Urothelium cell line (cell line): ENCODE data around the gene EMP3.
A peak's percentile ranks its signal among the peaks of the same experiment; 100 is the strongest.

Experiments
- DNase-seq: peaks from one replicate; pipeline ENCODE4 v3.0.0; 2011; ENCODE audit warnings: low spot score, mixed read lengths
- FAIRE-seq: peaks from 2 replicates; lab custom pipeline; 2011; peaks lifted over from hg19 to GRCh38; lab: Jason Lieb, UNC

Gene EMP3

DNA sequence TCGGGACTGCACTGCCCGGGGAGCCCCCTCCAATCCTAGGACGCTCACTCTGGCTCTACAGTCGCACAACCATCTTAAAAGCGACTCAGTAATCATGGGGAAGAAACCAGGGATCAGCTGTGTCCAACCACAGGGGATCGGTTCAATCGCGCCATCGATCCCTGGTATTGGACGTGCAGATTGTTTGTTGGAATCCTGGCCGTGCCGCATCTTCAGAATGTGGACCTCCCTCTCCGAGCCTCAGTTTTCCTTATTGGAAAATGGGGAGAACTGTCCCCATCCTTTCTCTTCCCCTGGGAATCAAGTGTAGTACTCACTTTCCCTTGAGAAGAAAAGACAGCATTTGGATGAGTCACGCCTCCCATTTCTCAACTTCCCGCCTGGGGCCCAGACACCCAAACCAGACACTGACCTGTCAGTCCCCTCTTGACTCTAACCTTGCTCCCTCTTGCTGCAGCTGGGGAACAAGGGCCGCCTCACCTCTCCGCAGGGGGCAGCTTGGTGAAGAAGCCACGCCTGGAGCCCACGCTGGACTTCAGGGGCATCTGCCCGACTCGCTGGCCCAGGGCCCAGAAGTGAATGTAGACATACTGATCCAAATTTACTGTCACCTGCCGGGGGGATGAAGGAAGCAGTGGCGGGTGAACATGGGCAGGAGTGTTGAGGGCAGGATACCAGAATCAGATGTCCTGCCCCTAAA lies 17.6 kb downstream of the EMP3 start:
- DNase-seq (no peak), FAIRE-seq (peak; percentile 78)

DNA sequence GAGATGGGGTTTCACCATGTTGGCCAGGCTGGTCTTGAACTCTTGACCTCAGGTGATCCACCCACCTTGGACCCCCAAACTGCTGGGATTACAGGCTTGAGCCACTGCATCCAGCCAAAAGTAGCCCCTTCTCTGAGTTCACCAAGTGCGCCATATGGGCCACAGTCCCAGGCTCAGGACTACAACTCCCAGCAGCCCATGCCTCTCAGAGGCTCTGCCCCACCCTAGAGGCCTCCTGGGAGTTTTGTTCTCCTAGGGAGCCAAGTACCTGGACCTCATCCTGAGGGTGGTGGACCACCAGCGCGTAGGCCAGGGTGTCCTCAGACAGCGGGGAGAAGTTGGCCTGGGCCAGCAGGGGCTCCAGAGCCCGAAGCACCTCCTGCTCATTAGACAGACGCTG lies 19.5 kb downstream of the EMP3 start:
- no peak for DNase-seq
- no peak for FAIRE-seq

DNA sequence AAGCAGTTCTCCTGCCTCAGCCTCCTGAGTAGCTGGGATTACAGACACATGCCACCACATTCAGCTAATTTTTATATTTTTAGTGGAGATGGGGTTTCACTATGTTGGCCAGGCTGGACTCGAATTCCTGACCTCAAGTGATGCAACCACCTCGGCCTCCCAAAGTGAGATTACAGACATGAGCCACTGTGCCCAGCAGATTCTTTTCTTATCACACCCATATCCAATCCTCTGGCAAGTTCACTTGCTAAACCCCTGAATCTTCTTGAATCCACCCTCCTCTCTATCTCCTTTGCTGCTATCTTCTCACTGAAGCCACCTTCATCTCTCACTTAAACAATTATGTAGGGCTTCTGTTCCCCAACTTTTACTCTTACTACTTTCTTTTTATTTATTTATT lies 20.8 kb downstream of the EMP3 start:
- FAIRE-seq: no peak
- no peak for DNase-seq

DNA sequence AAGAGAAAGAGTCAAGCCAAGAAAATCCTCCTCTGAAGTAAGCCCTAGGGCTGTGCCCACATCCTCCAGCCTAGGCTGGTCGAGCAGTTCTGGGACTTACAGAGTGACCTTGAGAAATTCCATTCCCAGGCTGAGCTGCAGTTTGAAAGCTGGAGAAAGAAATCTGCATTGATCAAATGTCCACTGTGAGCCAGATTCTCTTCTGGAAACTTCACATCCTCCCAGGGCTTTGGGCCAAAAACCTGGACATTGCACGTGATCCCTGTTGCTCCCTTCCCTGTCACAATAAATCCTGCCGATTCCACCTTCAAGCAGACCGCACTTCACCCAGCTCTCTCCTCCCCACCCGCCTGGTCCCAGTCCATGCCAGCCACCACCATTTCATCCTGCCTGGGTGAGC lies 22.7 kb downstream of the EMP3 start:
- FAIRE-seq (no peak), DNase-seq (no peak)

DNA sequence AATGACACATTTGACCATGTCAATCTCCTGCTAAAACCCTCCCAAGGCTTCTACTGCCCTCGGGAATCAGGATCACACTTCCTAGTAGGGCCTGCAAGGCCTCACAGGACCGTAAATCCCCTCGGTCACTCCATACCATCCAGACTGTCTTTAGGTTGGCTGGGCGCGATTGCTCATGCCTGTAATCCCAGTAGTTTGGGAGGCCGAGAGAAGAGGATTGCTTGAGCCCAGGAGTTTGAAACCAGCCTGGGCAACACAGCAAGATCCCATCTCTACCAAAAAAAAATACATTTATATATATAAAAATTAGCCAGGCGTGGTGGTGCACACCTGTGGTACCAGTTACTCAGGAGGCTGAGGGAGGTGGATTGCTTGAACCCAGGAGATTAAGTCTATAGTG lies 23.4 kb downstream of the EMP3 start:
- no peak for DNase-seq
- FAIRE-seq: no peak

DNA sequence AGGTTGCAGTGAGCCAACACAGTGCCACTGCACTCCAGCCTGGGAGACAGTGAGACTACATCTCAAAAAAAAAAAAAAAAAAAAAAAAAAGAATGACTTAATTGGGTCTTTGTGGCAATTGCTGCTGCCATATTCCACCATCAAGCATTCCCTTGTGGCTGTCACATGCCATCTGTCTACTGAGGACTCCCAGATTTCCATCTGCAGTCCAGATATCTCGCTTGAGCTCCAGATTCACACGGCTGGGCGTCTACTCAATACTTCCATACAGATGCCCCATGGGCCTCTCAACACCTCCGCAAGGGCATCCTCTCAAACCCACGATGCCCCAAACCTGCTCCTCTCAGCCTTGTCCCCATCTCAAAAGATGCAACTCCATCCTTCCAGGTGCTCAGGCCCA lies 25.5 kb downstream of the EMP3 start:
- no peak for FAIRE-seq
- no peak for DNase-seq

DNA sequence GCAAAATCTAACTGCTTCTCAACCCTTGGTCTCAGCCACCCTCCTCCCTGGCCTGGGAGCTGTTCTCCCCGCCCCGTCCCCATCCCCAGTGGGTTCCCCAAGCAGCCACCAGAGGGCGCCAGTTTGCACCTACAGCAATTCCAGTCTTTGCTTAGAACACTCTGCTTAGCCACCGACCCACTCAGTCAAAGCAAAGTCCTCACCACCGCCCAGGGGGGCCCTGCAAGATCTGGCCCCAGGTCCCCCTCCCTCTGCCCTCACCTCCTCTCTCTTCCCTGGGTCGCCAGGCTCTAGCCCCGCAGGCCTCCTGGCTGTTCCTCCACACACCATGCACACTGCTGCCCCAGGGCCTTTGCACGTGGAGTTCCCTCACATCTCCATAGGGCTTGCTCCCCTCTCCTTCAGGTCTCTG lies 26.0 kb downstream of the EMP3 start:
- FAIRE-seq (no peak), DNase-seq (peak; percentile 65)

DNA sequence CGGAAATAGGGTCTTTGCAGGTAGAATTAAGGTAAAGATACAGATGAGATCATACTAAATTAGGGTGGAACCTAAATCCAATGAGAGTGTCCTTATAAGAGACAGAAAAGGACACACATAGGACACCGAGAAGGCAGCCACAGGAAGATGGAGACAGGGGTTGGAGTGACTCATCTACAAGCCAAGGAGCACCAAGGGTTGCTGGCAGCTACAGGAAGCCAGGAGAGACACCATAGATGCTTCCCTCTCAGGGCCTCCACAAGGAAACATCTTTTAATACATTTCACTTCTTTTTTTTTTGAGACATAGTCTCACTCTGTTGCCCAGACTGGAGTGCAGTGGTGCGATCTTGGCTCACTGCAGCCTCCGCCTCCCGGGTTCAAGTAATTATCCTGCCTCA lies 28.3 kb downstream of the EMP3 start:
- DNase-seq: no peak
- no peak for FAIRE-seq

DNA sequence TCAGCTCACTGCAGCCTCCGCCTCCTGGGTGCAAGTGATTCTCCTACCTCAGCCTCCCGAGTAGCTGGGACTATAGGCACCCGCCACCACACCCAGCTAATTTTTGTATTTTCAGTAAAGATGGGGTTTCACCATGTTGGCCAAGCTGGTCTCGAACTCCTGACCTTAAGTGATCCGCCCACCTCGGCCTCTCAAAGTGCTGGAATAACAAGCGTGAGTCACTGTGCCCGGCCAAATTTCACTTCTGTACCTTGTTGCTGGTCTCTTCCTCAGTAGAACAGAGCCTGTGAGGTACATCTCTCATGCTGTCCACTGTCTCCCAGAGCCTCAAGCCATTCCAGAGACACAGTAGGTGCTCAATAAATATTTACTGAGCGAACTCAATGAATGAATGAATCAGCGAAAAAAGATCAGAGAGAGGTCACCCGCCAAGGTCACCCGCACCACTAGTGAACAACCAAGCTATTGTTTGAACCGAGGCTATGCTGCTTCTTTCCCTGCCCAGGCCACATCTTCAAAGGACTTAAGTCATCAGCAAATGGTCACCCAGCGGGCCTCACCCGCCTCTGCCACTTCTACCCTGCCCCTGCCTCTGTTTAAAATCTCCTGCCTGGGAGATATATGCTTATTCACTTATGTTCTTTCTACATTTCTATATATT lies 29.1 kb downstream of the EMP3 start:
- DNase-seq (peak; percentile 78), FAIRE-seq (no peak)

DNA sequence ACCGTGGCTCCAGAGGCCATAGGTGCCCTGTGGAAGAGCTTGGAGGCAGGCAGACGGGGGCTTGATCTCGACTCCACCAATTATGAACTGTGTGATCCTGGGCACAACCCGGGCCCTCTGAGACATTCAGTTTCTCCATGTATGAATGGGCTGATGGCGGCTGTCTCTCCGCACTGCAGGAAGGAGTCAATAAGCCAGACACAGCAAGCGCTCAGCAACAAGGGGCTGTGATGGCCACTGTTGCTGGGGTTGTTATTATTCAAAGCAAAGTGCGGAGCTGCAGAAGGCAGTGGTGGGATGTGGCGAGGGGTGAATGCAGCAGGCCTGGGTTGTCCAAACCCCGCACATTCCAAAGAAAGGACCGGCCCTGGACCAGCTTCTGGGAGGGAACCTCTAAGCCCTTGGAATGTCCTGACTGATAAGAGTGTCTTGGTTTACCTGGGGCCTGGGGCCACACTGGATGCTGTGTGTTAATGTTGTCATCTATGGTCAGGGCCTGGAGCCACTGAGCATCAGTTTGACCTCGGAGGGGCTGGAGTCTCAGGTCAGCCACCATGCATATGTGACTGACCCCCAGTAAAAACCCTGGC lies 30.1 kb downstream of the EMP3 start:
- no peak for FAIRE-seq
- DNase-seq: no peak

DNA sequence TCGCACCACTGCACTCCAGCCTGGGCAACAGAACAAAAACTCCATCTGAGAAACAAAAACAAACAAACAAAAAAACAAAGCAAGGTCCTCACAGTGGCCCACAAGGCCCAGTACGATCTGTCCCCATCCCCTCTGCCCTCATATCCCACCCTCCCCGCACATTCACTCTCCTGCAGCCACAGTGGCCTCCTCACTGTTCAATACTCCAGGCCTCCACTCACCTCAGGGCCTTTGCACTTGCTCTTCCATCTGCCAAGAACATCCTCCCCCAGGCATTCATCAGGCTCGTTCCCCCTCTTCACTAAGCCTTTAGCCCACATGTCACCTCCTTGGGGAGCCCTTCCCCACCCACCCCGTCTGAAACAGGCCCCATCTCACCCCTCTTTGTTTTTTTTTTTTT lies 33.8 kb downstream of the EMP3 start:
- no peak for DNase-seq
- FAIRE-seq: no peak

DNA sequence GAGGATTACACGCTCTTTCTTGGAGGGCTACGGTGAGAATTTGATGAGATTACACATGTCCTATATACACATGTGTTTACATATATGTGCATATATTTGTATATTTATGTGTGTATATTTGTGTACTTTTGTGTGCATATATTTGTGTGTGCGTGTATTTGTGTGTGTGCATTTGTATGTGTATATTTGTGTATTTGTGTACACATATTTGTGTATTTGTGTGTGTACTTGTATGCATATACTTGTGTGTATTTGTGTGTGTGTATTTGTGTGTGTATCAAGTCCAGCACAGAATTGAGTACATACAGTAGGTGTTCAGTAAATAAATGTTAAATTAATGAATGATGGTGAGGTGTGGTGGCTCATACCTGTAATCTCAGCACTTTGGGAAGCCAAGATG lies 36.6 kb downstream of the EMP3 start:
- DNase-seq (no peak), FAIRE-seq (no peak)

DNA sequence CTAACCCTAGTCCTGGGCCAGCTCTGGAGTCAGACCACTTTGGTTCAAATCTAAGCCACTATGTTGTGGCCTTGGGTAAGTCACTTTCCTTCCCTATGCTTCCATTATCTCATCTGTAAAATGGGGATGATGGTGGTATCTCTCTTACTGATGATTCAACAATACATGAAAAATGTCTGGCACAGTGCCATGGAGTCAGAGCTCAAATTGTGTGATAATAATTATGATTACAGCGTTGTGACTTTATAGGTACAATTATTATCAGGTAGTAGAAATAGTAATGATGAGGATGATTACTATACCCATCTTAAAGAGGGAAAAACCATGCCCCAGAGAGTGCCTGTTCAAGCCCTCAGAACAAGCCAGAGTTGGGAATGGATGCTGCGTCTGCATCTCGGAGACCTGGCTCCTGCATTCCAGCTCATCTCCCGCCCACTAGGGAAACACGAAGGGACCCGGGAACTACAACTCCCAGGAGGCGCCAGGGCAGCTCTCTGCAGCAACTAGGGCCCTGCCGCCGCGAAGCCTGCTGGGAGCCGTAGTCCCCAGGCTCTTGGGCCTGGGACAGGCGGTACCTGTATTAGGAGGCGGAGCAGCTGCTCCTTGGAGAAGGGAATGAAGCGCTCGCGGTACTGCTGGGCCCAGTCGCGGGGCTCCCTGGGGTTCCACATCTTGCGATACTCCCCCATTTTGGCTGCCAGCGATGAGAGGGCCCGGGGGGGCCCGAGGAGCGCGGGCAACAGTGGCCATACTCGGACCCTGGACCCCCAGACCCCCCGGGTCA lies 37.6 kb downstream of the EMP3 start:
- FAIRE-seq (no peak), DNase-seq (peak; percentile 92)

DNA sequence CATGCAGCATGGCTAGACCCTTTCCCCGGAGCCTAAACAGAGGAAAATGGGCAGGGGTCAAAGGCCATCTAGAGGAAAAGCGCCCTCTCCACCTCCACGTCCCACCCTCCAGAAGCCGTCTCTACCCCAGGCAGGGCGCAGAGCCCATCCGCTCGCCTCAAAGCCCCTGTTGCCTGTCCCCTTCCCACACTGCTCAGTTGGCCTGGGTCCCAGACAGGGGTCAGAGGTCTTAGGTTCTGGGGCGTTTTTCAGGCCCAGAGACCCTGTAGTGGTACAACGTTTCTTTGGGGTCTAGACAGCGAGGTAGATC lies 38.1 kb downstream of the EMP3 start:
- DNase-seq: no peak
- no peak for FAIRE-seq

DNA sequence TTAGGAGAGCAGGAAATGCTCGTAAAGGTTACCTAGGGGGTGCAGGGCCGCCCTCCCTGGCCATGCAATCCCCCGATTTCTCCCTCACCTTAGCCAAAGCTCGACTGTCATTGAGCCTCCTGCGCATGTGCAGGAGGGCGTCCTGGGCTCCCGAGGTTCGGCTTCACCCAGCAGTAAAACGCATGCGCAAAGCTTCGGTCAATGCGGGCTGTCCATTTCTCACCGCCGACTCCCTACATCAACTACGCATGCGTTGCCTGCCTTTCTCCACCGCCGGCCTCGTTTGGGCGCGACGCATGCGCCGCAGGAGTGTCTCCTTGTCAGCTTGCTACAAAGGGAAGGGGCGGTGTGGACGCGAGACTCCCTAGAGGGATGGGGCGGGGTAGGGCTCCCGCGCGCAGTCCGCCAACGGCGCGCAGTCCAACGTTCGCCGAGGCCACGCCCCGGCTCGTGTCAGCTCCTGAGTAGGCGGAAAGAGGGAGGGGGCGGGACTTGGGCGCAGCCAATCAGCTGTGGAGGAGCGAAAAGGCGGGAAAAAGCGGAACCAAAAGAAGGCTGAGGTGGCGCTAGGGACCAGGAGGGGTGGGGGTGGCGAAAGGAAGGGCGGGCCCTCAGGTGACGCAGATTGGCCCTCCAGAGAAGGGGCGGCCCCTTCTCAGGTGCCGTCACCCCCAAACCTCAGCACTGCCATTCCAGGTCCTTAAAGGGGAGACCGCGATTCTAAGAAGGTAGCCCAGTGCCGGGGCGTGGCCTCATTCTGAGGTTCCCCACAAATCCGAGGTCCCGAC lies 38.7 kb downstream of the EMP3 start, which contains the start of the genes SYNGR4 and TMEM143:
SYNGR4 (plus strand) TSS at position 558 of the 788 bp plus-strand sequence. CDS start 1,476 bp downstream, outside the sequence.
TMEM143 (minus strand) TSS at position 131 of the 788 bp plus-strand sequence; CDS start at position 111, 20 bp downstream.
- DNase-seq (peak; percentile 99), FAIRE-seq (peak; percentile 94)

DNA sequence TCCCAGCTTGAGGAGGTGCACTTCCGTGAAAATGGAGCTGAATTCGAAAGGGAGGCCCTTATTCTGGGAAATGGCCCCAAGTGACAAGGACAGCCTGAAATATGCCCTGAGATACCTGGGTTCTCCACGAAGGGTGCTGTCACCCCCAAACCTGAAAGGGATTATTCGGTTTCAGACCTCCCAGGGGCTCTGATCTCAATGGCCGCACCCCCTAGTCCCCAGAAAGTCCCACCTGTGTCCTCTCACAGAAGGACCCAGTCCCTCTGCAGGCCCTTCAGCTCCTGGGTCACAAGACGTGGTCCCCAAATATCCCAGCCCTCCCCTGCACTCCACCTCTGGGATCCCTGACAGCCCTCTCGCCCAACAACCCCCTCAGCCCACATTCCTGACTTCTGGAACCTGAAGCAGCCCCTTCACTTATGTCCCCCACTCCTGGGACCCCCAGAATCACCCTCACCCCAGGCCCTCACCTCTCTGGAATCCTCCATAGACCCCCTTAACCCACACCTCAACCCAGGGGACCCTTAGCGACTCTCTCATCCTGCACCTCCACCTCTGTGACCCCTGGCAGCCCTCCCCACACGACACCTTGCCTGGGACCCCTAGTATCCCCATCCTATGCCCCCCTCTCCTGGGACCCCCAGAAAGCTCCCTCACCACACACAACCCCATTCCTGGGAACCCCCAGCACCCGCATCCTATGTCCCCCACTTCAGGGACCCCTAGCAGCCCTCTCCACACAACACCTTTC lies 39.4 kb downstream of the EMP3 start:
- DNase-seq (no peak), FAIRE-seq (no peak)

DNA sequence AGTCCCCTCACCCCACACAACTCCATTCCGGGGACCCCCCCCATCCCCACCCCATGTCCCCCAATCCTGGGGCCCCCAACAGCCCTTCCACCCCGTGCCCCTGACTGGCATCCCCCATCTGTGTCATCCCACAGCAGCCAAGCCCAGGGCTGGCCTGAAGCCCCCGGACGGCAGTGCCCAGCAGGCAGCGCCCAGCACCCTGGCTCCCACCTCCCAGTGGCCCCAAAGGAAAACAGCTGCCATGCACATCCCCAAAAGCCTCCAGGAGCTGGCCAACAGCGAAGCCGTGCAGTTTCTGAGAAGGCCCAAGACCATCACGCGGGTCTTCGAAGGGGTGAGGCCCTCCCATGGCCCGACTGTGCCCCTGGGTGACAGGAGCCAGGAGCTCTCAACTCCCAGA lies 40.2 kb downstream of the EMP3 start:
- DNase-seq (no peak), FAIRE-seq (no peak)

DNA sequence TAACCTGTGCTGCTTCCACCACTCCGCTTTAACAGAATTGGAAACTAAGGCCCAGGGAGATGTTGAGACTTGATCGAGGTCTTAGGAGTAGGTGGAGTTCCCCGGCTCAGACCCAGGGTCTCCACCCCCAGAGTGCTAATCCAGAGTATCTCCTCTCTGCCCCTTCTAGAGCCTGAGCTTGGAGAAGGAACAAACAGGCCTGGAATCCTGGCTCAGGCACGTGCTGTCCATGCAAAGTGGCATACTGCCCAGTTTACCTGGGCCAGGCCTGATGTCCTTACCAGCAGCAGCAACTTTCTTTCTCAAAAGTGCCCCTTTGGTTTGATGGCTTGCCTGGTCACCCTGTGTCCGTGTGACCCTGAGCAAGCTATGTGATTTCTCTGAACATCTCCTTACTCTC lies 42.5 kb downstream of the EMP3 start:
- no peak for FAIRE-seq
- no peak for DNase-seq

DNA sequence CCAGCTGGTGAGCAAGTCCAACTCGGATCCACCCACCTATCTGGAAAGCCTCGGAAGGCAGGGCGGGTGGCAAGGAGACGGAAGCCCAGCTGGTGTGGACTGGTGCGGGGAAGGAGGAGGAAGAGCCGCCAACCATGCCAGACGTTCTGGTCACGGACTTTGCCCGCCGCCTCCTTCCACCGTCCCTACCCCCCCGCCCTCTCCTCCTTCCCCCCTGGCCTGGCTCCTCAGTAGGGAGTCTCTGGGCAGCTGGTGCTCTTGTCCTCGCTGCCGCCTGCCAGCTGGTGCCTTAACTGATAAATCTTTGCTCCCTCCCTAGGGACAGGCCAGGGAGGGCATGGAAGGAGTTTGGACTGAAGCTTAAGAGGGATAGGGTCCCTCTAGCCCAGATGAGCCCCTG lies 43.6 kb downstream of the EMP3 start:
- FAIRE-seq: no peak
- no peak for DNase-seq

DNA sequence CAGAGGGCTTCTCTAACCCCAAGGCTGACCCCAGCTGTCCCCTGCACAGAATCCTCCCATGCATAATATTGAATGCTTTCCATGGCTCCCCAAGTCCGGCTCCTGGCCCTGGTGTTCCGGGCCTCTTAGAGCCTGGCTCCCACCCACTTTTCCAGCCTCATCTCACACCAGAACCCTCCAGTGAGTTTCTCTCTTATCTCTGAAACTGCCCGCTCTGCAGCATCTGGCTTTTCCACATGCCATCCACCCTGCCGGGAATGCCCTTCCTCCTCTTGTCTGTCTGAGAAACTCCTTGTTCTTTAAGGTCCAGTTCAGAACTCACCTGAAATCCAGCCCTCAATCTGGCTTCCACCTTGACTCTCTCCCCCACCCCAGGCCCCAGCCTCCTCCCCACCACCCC lies 45.6 kb downstream of the EMP3 start:
- no peak for FAIRE-seq
- DNase-seq: no peak
